22Rv1 (cell line): ENCODE results near the gene TEKT2.

Source experiments
- H3K27ac ChIP-seq: fragments of 450-650 bp; 2 replicates; pipeline ENCODE4 v1.5.1; 2017
- CTCF ChIP-seq: fragments of 450-650 bp; IDR thresholded peaks from 2 replicates; pipeline ENCODE4 v1.5.1; 2017; ENCODE audit warnings: mild to moderate bottlenecking
- ZFX ChIP-seq: fragments of 450-650 bp; IDR thresholded peaks from 2 replicates; pipeline ENCODE4 v1.6.1; 2017; ENCODE audit warnings: antibody characterized with exemption, borderline replicate concordance

Gene TEKT2

DNA sequence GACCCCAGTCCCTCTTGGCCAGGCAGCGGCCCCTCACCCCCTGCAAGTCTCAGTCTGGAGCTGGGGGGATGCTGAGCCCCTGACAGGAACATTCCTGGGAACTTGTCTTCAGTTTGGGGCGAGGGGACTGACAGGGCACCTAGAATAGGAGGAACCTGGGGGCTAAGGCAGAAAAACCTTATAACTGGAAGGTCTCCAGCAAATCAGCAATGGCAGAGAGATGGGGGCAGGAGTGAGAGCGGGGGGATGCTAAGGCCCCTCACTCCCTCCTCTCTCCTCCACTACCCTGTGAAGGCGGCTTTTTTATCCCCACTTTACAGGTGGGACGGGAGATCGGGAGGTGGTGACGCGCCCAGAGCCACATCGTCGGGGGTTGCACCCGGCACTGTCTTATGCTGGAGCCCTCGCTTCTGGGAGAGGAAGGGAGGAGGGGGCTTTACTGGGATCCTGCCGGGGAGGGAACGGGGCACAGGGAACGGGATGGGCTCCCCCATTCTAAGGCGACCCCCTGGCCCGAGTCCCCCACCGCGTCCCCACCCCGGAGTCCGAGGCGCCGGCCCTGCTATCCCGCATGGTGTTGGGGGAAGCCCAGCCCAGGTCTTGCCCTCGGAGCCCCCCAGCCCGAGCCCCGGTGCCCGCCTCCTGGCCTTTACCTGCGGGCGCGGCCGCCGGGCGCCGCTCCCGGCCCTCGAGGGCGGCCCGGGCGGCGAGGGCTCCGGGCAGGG lies 40.7 kb downstream of the TEKT2 start:
- TF ChIP-seq CTCF: no peak
- TF ChIP-seq ZFX: no peak
- H3K27ac ChIP-seq: no peak overlapping the region

DNA sequence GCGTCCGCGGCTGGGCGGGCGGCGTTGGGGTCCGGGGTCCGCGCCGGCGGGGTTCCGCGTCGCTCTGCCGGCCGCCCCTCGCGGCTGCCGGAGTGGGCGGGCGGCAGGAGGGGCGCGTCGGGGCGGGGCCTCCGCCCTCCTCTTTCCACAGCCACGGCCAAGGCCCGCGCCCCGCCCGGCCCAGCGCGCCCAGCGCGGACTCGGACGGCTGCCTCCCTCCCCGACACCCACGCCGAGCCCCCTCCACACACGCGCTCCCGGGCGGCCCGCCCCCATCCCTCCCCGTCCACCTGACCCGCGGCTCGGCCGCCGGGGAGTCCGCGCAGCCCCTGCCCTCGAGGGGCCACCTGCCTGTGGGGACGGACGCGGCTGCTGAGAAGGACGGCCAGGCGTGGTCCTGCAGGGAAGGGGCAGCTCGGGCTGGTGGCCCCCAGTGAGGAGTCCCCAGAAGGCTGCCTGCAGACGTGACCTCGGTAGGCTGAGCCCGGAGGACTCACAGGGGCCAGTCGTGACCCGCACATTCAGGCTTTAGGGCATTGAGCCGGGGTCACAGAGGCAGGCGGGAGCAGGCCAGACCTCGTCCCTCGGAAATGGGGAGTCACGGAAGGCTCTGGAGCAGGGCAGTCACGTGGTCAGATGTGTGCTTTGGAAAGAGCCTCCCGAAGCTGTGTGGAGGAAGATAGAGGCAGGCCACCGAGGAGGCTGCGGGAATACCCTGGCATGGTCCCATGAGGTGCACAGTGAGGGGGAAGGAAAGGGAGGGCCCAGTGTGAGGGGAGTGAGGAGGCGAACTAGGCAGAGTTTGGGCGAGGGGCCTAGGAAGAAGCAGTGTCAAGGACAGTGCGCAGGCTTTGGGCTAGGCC lies 41.5 kb downstream of the TEKT2 start, which contains the start of gene COL8A2:
TSS of gene COL8A2 (minus strand) at position 94 of the 863 bp plus-strand sequence. CDS start 24,980 bp downstream, outside the sequence.
- no peak for TF ChIP-seq ZFX
- no peak for TF ChIP-seq CTCF
- H3K27ac ChIP-seq: no peak within 1 kb of the TSS

DNA sequence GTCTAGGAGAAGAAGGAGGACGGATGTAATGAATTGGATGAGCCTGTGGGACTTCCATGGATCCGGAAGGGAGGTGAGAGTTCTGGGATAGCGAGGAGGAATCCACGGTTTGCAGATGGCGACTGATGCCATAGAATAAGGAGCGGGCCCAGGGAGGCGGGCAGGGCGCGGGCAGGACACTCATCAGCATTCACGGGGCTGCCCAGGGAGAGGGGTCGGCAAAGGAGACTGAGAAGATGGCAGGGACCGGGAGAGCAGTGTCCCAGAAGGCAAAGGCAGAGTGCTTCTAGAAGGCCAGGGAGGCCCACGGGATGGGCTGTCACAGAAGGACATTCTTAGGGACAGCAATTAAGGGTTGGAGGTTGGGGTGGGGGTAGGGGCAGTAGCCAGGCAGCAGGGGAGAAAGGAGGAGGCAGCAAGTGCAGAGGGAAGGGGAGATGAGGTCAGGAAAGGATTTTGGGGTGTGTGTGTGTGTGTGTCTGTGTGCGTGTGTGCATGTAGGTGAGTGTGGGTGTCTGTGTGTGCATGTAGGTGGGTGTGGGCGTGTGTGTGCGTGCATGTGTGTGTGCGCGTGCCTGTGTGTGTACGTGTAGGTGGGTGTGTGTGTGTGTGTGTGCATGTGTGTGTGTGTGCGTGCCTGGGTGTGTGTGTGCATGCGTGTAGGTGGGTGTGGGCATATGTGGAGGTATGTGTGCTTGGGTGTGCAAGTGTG lies 42.3 kb downstream of the TEKT2 start:
- no peak overlapping the region for H3K27ac ChIP-seq
- TF ChIP-seq CTCF (no peak), ZFX (no peak)

DNA sequence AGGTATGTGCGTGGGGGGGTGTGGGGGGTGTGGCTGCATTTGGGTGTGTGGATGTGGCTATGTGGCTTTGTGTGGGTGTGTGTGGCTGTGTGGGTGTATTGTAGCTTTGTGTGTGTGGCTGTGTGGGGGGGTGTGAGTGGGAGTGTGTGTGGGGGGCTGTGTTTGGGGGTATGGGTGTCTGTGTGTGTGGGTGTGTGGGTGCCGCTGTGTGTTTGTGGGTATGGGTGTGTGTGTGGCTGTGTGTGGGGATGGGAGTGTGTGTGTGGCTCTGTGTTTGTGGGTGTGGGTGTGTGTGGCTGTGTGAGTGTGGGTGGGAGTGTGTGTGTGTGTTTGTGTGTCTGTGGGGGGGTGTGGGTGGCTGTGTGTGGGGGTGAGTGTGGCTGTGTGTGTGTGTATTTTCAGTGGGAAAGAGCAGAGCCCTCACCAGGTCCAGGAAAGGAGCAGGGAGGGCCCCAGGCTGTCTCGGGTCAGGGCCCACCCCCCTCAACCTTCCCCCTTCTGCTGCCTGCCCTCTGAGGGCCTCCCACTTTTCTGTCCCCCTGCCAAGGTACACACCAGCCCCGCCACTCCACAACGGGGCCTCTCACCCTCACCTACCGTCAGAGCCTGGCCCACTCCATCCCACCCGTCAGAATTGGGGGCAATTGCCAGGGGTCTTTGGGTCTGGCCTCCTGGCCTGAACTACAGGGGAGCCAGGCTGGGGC lies 43.1 kb downstream of the TEKT2 start:
- no peak overlapping the region for H3K27ac ChIP-seq
- TF ChIP-seq CTCF: no peak
- no peak for TF ChIP-seq ZFX

- H3K27ac ChIP-seq: no peak overlapping the region
Observed at GRCh38 chr1:36128126-36128904, 44.4 kb downstream of the TEKT2 start.

More at GRCh38 chr1:36128126-36128904, 44.4 kb downstream of the TEKT2 start:
- TF ChIP-seq CTCF (no peak), ZFX (no peak)
